ENCODE results near the gene PANK4. TPM values are rescaled to one million over a fixed set of nuclear protein-coding genes. Genes with fewer than 3 reads are reported as not detected.

PANK4 gene
- total and polyA plus RNA-seq, 9 of the 15 experiments (the other 6 are each of a cell fraction or from before 2014, with no cell fraction given), result 0.93 to 55.6 (median 31.5) TPM

GRCh38 chr1:2508751-2509150 is 17.6 kb downstream of the PANK4 start (continued):
- TF ChIP-seq PREB (CRISPR knock-in tag; IDR thresholded peaks at IDR 0.05) (no peak), TCF7 (IDR thresholded peaks at IDR 0.05; ENCODE audit: borderline replicate concordance) (no peak)

GRCh38 chr1:2508180-2508579 is 18.2 kb downstream of the PANK4 start:
- POLR2A ChIA-PET, result interaction anchor here (2.1 kb wide), 1 partner anchor 18 kb away, joined by 7 read pairs; the partner anchor contains the start of gene PANK4
- H3K9ac ChIP-seq (ENCODE audit: insufficient read depth in 1 of 2, low read depth in 2 of 2, low read length in 2 of 2), result no peak overlapping the region; a peak in 1 of 4 replicates
- H3K27ac ChIP-seq (ENCODE audit: extremely low read depth, low read depth, low read length), result no peak overlapping the region
- no peak overlapping the region for H3K4me2 ChIP-seq (ENCODE audit: insufficient read depth, low read length)
- no peak for ATAC-seq
- H3K79me2 ChIP-seq (ENCODE audit: control insufficient read depth, insufficient read depth, low read length), result no peaks in the 10 kb centered on the region
- DNase-seq (ENCODE audit: extremely low read depth in 1 of 4, low spot score in 3 of 4), result no peak
- peaks cover 15 to 23% of the 10 kb centered on the region in 2 experiments; a peak in 4 of 5 replicates for H3K27me3 ChIP-seq (ENCODE audit: control insufficient read depth in 2 of 2, insufficient read depth in 2 of 2, low read length in 2 of 2)
- peaks cover 0 to 74% of the 10 kb centered on the region in 2 experiments; a peak in 2 of 5 replicates for H3K4me1 ChIP-seq (replicated peaks in 1 of 2; ENCODE audit: control insufficient read depth in 2 of 2, insufficient read depth in 2 of 2, low read length in 2 of 2)
- in situ Hi-C loops (cut with MboI), result no loop called here
- H2AFZ ChIP-seq (ENCODE audit: low read depth, low read length), result no peak overlapping the region
- no TSS peak for BruUV-seq (replicated peaks)
- 88% methylated on average over 19 of the region's 24 CpGs for WGBS (ENCODE audit: insufficient coverage, low coverage, missing lambda C conversion rate)
- TF ChIP-seq PML (IDR thresholded peaks at IDR 0.05; ENCODE audit: low read length), result no peak
- no peak for TF ChIP-seq ZNF507 (tag; conservative IDR thresholded peaks at IDR 0.05)
- TF ChIP-seq CHCHD3 (CRISPR knock-in tag; IDR thresholded peaks at IDR 0.05), result no peak
- no peak for TF ChIP-seq ZFPM2 (CRISPR knock-in tag; IDR thresholded peaks at IDR 0.05)
- no peak for TF ChIP-seq GTF2A2 (tag; IDR thresholded peaks at IDR 0.05)
- TF ChIP-seq ZNF408 (CRISPR knock-in tag; IDR thresholded peaks at IDR 0.05; ENCODE audit: low read depth), result no peak
- peaks cover 2% of the 10 kb centered on the region for H3K9me1 ChIP-seq (ENCODE audit: control insufficient read depth, insufficient read depth, low read length)
- no peak overlapping the region for H3K4me3 ChIP-seq
- H3K9me3 ChIP-seq (replicated peaks; ENCODE audit: control insufficient read depth, insufficient read depth, low read depth, low read length), result no peaks in the 10 kb centered on the region
- peaks cover 5% of the 10 kb centered on the region; the same call in 1 of the 2 replicates for H4K20me1 ChIP-seq (replicated peaks; ENCODE audit: control insufficient read depth, insufficient read depth, low read length)
- CTCF ChIA-PET (ENCODE audit: low intra/inter-chr PET ratio), result no interaction called here
- no peak for FAIRE-seq
- peaks cover 57% of the 10 kb centered on the region; the same call in 2 of the 3 replicates for H3K36me3 ChIP-seq (ENCODE audit: control insufficient read depth, insufficient read depth, low read length)
- intact Hi-C loops (cut with micrococcal nuclease), result no loop called here
